HG03045 (cell line): ENCODE measurements around the gene RAP1GAP2.
"Not testable (repeated sequence)": the region's sequence is repeated elsewhere in the genome, so short reads cannot be mapped to it uniquely, and the experiment has no call there.

Experiments
- ATAC-seq: cut with Tn5 transposase; IDR thresholded peaks from one replicate; pipeline ENCODE4 v1.9.1; 2021; ENCODE audit warnings: mild to moderate bottlenecking, moderate library complexity; ENCODE audit not compliant: unreplicated experiment

RAP1GAP2 gene

DNA sequence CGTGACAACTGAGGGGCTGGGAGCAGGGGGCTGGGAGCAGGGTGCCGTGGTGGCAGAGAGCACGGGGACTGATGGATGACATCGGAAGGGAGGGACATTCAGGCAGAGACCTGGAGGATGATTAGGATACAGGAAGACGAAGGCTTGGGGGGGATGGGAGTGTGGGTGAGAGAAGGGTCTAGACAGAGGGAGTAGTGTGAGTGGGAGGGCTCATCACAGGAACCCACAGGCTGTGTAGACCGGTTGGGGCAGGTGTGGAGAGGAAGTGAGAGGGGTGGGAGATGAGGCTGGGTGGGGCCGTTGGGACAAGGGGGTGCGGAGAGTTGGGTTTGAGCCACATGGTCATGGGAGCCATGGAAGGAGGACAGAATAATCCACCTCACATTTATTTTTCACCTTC is 83.8 kb downstream of the RAP1GAP2 start:
- no peak for ATAC-seq

DNA sequence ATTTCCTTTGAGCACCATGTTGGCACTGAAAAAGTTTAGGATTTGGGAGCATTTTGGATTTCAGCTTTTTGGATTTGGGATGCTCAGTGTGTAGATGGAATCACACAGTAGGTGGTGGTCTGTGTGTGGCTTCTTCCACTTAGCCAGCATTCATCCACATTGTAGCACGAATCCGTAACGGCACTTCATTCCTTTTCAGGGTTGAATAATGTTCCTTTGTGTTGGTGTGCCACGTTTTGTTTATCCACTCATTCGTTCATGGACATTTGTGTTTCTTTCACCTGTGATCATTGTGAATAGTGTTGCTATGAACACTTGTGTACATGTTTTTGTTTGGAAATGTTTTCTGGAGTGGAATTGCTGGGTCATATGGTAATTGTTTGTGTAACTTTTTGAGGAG is 85.1 kb downstream of the RAP1GAP2 start:
- no peak for ATAC-seq

DNA sequence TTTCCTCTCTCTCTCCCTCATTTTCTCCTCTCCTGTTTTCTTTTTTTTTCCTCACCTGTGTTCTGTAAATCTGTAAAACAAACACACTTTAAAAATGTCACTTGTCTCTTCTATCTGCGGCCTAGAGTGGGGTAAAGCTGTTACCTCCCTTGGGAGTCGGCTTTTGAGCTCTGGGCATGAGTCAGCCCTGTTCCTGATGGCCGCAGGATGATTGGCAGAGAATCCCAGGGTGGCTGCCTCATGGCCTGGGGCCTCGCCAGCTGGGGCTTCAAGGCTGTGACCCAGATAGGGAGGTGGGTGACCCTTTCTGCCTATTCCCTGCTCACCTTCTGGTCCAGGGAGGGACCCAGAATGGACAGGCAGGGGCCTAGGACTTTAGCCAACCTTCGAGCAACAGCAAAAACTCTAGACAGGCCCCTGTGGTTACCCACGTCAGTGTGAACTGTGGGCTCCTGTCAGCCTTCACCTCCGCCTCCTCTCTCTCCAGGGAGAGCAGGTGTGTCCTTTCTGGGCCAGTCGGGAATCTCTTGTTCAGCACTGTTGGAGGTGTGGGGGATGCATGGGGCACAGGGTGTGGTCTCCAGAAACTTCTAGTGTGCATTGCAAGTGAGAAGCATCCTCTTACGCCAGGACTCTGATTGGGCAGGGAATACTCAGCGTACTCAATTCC is 87.4 kb downstream of the RAP1GAP2 start:
- ATAC-seq, result no peak

DNA sequence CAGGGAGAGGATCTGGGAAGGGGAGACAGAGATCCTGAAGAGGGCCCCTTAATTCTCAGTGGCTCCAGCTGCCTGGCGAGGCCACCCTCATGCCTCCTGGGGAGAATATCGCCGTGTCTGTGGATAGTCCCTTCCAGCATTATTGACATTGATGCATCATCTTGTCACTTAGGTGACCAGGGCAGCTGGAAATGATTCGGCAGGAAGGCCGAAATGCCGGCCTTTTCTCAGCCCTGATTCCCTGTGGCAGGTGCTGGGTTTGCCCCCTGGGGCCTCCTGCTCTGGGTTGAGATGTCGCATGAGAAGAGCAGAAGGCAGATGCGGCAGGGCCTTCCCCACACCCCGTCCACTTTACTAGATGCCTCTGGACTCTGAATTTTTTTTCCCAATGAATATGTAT is 89.5 kb downstream of the RAP1GAP2 start:
- ATAC-seq, result no peak

DNA sequence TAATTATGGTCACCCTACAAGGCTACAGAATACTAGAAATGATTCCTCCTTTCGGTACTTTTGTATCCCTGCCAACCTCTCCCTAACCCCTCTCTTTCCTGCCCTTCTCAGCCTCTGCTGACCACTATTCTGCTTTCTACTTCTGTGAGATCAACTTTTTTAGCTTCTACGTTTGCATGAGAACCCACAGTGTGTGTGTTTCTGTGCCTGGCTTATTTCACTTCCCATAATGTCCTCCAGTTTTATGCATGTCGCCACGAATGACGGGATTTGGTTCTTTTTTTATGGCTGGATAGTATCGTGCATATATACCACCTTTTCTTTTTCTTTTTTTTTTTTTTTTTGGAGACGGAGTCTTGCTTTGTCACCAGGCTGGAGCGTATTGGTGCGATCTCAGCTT is 92.1 kb downstream of the RAP1GAP2 start:
- ATAC-seq, result no peak

DNA sequence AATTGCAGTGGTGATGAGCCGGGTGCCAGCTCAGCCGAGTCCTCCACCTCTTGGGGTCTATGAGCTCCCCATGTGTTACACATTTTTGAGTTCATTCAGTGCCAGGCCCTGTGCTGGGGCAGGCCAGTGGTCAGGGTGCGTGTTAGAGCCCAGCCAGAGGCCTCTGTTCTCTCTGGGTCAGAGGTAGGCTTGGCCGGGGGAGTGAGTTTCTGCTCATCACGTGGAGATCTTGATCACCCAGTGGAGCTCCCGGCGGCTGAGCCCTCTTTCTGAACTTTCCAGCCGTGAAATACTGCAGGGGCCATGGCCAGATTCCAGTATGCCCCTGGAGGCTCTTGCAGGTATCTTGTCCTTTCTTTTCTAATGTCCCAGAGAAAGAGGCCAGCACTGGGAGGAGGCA is 93.0 kb downstream of the RAP1GAP2 start:
- ATAC-seq, result no peak

DNA sequence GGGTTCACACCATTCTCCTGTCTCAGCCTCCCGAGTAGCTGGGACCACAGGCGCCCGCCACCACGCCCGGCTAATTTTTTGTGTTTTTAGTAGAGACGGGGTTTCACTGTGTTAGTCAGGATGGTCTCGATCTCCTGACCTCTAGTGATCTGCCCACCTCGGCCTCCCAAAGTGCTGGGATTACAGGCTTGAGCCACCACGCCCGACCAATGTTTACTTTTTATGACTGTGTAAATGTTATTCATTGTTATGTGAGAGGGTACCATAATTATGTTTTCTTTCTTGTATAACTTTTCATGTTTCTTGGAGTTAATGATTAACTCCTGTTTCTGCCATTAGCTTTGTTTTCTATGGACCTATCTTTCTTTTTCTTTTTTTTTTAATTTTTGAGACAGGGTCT is 94.5 kb downstream of the RAP1GAP2 start:
- not testable (repeated sequence) for ATAC-seq

DNA sequence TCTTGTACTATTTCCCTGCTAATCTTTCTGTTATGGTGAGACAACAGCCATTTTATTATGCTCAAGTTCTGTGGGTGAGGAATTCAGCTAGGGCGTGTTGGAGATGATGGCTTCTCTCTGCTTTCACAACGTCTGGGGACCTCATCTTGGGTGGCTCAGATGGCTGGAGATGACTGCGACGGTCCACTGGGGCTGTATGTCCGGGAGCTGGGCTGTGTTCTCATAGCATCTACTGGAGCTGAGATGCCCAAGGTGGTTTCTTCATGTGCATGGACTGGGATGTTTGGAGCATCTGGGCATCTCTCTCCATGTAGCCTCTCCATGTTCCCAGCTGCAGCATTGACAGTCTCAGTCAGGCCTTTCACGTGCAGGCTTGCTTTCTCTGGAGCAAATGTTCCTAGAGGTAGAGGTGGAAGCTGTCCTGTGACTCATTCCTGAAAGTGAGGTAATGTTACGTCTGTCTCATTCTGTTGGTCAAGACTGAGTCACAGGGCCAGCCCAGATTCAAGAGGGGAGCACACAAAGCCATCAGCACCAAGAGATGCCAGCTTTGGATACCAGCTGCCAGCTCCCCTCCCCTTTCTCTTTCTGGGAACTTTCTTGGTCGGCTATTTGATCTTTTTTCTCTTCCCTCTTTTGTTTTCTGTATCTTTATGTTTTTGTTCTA is 96.2 kb downstream of the RAP1GAP2 start:
- no peak for ATAC-seq

DNA sequence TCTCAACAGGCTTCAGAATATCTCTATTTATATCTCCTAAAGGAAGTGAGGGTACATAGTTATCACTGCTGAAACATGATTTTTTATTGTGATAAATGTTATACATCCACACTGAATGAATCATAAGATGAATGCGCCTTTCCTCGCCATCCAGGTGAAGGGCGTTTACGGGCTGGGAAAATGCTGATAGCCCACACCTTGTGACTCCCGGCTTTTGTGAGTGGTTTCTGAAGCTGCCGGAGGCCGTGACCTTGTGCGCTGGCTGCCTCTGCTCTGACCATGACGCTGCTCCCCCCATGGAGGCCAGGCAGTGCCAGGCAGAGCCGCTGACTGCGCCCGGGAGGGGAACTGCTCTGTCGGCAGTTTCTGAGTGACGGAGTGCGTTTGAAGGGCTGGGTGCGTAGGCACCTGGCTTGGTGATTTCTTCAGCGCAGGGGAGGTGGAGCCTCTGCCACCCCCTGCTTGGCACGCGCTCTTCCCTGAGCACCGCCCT is 97.2 kb downstream of the RAP1GAP2 start:
- no peak for ATAC-seq

DNA sequence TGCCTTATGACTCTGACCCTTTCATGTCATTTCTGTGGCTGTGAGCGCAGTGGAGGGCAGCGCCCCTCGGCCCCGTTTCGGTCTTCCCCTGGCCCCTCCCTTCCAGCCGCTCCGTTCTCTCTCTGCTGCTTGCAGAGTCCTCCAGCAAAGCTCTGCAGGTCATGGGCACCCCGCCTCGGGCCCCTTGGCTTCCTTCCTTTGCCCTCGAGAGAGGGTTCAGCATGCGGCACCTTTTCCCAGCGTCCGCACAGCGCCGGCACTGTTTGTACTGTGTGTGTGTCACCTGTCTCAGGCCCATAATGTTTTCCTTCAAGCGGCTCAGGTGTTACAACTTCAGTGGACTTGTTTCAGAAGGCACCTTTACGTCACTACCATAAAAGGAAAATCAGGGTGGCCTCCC is 98.5 kb downstream of the RAP1GAP2 start:
- ATAC-seq, result no peak

DNA sequence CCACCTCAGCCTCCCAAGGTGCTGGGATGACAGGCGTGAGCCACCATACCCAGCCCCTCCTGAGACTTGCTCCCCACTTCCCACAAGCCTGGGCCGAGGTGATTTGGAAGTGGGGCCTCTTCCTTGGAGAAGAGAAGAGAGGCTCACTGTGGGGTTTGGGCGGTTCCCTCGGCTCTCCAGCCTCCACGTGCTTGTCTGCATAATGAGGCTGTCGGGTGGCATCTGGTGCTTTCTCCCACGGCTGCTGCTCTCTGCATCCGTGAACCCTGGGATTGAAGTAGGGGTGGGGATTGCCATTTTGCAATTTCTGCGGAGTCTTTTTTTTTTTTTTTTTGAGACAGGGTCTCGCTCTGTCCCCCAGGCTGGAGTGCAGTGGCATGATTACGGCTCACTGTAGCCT is 101.4 kb downstream of the RAP1GAP2 start:
- ATAC-seq, result no peak

DNA sequence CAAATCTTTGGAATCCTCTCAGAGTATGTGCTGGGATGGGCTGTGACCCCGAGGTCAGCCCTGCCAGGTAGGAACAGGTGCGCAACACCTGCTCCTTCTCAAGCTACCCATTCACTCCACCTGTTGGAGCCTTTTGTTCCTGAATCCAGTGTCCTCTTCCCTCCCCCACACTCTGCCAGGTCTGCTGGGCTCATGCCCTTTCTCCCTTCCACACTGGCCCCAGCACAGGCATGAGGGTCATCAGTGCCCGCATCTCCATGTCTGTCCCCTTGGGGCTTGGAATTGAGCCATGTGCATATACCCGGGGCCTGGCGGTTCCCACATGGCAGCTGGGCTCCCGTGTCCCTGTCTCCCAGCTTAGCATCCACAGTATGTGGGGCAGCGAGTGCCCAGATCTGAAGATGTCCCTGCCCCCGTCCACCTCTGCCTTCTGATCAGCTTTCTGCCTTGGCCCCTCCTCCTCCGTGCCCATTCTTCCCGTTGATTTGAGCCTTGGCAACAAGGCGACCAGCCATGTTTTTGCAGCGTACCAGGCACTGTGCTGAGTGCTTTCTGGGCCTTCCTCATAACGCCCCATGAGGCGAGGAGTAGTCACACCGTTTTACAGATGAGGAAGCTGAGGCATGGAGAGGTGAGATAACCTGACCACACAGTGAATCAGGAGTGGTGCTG is 102.2 kb downstream of the RAP1GAP2 start:
- no peak for ATAC-seq

DNA sequence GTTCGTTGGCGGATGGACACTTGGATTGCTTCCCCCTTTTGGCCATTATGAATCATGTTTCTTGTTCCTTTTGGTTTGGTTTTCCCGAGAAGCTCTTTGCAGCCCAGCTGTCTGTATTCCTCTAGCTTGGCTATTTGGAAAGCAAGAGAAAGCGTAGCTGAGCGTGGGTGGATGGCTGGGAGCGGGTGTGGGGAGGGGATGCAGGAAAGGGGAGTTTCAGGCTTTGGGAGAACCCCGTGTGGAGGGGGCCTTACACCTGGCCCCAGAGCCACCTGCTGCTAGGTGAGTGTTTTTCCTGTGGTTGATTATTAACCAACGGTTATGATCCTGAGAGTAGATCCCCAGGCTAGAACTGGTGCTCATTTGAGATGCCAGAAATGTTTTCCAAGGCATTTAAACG is 103.7 kb downstream of the RAP1GAP2 start:
- ATAC-seq, result no peak

DNA sequence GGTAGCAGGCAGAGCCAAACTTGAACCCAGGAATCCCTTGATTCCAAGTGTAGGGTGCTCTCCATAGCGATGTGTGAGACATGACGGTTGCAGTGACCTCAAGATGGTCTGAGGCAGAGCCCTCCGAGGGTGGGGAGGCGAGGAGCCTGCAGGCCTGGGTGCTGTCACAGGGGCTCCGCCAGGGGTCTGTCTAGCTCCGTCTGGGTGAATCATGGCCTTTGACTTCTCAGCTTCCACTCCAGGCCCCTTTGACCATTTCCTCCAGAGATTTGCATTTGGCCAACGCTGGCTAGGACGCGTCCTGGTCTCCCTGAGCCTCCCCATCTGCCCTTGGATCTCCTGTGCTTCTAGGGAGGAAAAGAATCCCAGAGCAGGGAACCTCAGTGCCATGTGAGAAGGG is 104.6 kb downstream of the RAP1GAP2 start:
- ATAC-seq, result no peak

DNA sequence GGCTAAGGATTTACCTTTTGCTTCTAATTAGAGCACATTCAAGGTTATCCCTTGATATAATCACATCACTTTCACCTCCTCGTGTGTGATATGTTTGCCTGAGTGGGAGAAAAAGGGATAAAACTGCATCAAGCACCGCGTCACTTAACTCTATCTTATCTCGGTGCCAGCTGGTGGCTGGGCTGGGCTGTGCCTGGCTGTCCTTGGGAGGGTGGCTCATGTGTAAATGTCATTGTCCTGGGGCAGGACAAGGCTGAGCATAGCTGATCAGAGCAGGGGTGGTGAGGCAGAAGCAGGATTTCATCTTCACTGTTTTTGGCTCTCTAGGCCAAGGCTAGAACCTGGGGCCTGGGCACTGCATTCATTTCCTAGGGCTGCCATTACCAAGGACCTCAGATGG is 105.3 kb downstream of the RAP1GAP2 start:
- no peak for ATAC-seq

DNA sequence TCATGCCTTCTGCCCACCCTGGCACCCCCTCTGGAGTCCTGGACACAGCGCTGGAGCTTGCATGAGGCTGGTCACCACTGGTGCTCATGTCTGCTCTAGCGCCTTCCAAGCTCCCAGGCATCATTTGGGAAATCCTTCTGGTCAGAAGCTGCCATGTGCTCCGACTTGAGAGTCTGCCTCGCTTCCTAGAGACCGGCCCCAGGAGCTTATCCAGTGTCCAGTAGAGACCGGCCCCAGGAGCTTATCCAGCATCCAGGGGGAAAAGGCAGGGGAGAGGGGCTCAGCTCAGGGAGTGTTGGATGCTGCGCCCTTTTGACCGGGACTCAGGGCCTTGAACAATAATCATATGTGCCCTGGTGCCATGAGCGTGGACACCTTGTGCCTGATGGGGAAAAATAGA is 106.3 kb downstream of the RAP1GAP2 start:
- ATAC-seq, result no peak

DNA sequence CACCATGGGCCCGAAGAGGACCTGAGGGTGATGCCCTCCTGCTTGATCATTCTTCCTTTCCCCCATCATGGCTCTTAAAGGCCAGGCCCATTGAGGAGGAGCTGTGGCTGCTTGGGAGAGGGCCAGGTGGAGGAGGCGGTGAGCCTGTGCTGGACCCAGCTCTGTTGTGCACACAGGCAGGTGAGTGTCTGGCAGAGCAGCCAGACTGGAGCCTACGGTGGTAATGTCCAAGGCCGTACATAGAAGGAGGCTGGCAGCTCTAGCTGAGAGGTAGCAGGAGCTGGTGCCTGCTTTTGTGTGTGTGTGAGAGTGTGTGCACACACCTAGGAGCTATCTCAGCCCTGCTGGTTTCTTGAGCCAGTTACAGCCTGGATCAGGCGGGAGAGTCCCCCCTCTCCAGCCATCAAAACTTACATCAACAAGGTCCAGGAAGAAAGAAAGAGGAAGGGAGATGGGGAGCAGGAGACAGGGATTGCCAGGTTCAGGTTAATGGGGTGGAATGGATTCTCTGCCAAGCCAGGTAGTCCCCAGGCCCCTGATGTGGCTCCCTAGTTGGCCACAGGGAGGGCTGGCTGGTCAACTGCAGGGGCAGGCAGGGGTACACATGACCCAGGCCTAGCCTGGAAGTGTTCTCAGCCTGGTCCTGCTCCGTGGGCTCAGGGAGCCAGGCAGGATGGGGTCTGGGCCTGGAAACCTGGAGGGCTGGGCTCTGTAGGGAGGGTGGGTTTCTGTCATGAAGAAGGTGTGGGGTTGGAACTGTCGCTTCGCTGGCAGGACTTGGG is 107.1 kb downstream of the RAP1GAP2 start:
- ATAC-seq, result no peak

DNA sequence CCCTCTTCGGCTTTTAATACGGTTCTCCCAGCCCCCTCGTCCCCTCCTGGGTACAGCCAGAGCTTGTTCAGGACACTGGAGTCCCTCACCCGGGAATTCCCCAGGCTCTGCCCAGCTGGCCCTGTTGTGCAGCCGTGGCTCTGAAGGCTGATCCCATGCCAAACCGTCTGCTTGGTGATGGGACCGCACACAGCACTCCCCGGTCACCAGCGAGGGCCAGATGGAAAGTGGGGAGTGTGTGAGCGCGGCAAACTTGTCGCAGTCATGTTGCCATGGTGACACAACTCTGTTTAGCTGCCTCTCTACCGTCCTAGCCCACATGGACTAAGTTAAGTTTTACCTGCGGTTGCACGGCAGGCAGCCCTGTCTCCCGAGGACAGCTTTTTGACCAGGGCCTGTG is 107.9 kb downstream of the RAP1GAP2 start:
- no peak for ATAC-seq

DNA sequence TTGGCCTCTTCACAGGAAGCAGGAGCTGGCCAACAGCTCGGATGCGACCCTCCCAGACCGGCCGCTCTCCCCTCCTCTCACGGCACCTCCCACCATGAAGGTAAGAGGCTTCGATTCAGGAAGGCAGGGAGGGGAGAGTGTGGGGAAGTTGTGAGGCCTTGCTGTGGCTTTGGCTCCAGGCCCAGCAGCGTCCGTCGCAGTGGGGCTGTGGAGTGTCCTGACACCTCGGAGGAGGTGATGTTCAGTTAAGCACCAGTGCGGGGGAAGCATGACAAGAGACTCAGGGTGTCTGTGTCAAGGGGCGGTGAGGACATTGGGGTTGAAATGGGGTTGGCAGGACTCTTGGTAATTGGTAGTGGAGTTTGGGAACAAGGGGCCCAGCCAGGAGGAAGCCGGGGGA is 109.0 kb downstream of the RAP1GAP2 start:
- no peak for ATAC-seq

DNA sequence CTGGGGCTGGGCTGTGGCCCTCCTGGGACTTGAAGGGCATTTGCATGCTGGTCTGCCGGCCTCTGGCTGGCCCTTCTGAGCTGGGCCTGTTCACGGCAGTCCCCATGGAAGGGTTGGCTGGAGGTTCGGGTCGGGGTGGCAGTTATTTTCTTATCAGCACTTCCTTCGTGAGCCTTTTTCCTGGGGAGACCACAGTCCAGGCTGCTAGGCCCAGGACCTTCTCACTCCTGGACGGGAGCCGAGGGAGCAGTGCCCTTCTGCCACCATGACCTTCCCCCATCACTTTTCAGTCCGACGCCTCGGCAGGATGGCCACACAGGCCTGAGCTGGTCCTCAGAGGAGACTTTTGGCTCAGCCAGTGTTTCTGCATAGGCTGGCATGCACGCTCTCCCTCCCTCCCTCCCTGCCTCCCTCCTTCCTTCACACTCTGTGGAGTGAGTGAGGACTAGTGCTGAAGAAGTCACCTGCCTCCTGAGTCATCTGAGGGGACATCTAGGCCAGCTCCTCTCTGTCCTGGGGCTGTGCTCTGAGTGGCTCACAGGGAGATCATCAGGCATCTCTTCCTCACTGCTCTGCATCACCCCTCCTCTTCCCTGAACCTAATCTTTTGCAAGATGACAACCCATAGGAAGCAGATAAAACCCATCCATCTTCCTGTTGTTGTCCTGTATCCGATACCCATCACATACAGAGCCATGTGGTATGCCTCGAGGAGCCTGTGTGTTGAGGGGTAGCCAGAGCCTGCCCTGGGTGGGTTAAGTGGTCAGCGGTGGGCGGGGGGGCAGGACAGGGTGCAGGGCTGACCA is 109.7 kb downstream of the RAP1GAP2 start:
- ATAC-seq, result no peak

DNA sequence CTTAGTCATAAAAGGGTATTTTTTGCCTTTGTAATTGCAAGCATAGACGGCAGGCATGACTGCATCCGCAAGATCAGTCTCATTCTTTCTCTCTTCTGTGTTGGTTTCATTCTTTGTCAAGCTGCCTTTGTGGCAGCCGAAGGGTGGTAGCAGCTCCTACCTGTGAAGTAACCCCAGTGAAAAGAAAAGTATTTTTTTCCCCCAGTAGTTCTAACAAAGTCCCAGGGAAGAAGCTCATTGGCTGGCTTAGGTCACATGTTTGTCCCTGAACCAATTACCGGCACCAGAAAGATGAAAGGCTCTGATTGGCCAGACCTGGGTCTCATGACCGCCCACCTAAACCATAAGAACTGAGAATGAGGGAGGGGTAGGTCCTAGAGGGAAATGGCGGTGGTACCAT is 110.7 kb downstream of the RAP1GAP2 start:
- no peak for ATAC-seq
